Smooth muscle cell (in vitro differentiated cells): ENCODE results near the gene ATG4D. TPM values are rescaled to one million over a fixed set of nuclear protein-coding genes. Genes with fewer than 3 reads are reported as not detected.

Experiments used
- DNase-seq: peaks from one replicate; lab custom pipeline; 2025; ENCODE audit not compliant: unreplicated experiment; lab: John Stamatoyannopoulos, UW
- H2AFZ ChIP-seq: fragments of 200-600 bp; sonication (generic); 2 replicates; pipeline ENCODE4 v1.6.0; 2016; ENCODE audit warnings: antibody characterized with exemption, low read depth, mild to moderate bottlenecking
- H3F3A ChIP-seq: fragments of 200-600 bp; sonication (generic); 2 replicates; pipeline ENCODE4 v1.6.0; 2017; ENCODE audit warnings: antibody characterized with exemption, low read depth
- H3K27ac ChIP-seq: fragments of 200-600 bp; sonication (generic); 2 replicates; pipeline ENCODE4 v1.5.1; 2016; ENCODE audit warnings: low read depth, mild to moderate bottlenecking
- H3K27me3 ChIP-seq: fragments of 200-600 bp; sonication (generic); 2 replicates; pipeline ENCODE4 v1.6.1; 2016; ENCODE audit warnings: low read depth, mild to moderate bottlenecking
- H3K36me3 ChIP-seq: fragments of 200-600 bp; sonication (generic); 2 replicates; pipeline ENCODE4 v1.5.1; 2016; ENCODE audit warnings: low read depth
- H3K4me1 ChIP-seq: fragments of 200-600 bp; sonication (generic); 2 replicates; pipeline ENCODE4 v1.5.1; 2016; ENCODE audit warnings: low read depth
- H3K4me2 ChIP-seq: fragments of 200-600 bp; sonication (generic); 2 replicates; pipeline ENCODE4 v1.6.0; 2016; ENCODE audit warnings: mild to moderate bottlenecking
- H3K4me3 ChIP-seq: fragments of 200-600 bp; sonication (generic); 2 replicates; pipeline ENCODE4 v1.5.1; 2016; ENCODE audit warnings: mild to moderate bottlenecking
- H3K79me2 ChIP-seq: fragments of 200-600 bp; sonication (generic); 2 replicates; pipeline ENCODE4 v1.6.0; 2016; ENCODE audit warnings: low read depth, mild to moderate bottlenecking
- H3K9ac ChIP-seq: fragments of 200-600 bp; sonication (generic); 2 replicates; pipeline ENCODE4 v1.6.0; 2016; ENCODE audit warnings: low read depth
- H3K9me3 ChIP-seq: fragments of 200-600 bp; sonication (generic); replicated peaks from 2 replicates; pipeline ENCODE4 v1.5.1; 2016; ENCODE audit warnings: low read depth
- H4K20me1 ChIP-seq: fragments of 200-600 bp; sonication (generic); 2 replicates; pipeline ENCODE4 v1.6.0; 2016; ENCODE audit warnings: low read depth
- CTCF ChIP-seq: fragments of 200-600 bp; sonication (generic); IDR thresholded peaks from 2 replicates; pipeline ENCODE4 v1.5.1; 2017; ENCODE audit warnings: borderline replicate concordance, mild to moderate bottlenecking, antibody characterized with exemption; ENCODE audit not compliant: insufficient read depth, poor library complexity, severe bottlenecking
- WGBS: methylation state at CpG from one replicate; pipeline ENCODE4 v1.1.7; 2016; ENCODE audit warnings: low lambda C conversion rate; 5-methylcytosine and 5-hydroxymethylcytosine counted together
- microRNA counts: library from miRNA; unstranded; fragments of <30 nt; microRNA quantifications from one replicate; lab custom pipeline; 2016
- microRNA-seq: library from miRNA; unstranded; fragments of <30 nt; microRNA quantifications from one replicate; pipeline ENCODE4, GENCODE V29; 2016; ENCODE audit warnings: borderline number of aligned reads
- polyA plus RNA-seq: library from polyadenylated mRNA; unstranded; fragments of >200 nt; fragmentation: Nextera tagmentation; extraction: Ambion mirVana; gene quantifications from 2 replicates; pipeline ENCODE4 v1.2.1, GENCODE V29; 2016
- small RNA-seq: library from RNA; depleted of rRNA; stranded (forward); fragments of <200 nt; gene quantifications from one replicate; pipeline ENCODE3, GENCODE V24; 2014
- total RNA-seq: library from RNA; depleted of rRNA; stranded (reverse); fragments of >200 nt; gene quantifications from 2 replicates; pipeline ENCODE4 v1.2.3, GENCODE V29; 2014

Gene ATG4D
- total and polyA plus RNA-seq, 2 experiments from 2014 or later = 12.9 to 19.0 TPM

GRCh38 chr19:10602330-10603083 lies 58.8 kb downstream of the ATG4D start:
- peak overlapping the region; percentile 85 for H3K9ac ChIP-seq
- peak; percentile 66 for DNase-seq
- H3K27me3 ChIP-seq = no peaks in the 10 kb centered on the region
- no peaks in the 10 kb centered on the region for H3K36me3 ChIP-seq
- H3K27ac ChIP-seq = peak overlapping the region; percentile 49
- no peaks in the 10 kb centered on the region for H3K9me3 ChIP-seq
- H3K4me1 ChIP-seq = peaks cover 11% of the 10 kb centered on the region
- H2AFZ ChIP-seq = peak overlapping the region; percentile 98
- peaks cover 11% of the 10 kb centered on the region for H4K20me1 ChIP-seq
- H3K79me2 ChIP-seq = peaks cover 46% of the 10 kb centered on the region
- H3F3A ChIP-seq = peaks cover 2% of the 10 kb centered on the region
- peak overlapping the region; percentile 99 for H3K4me3 ChIP-seq
- no peak for TF ChIP-seq CTCF
- under 1% methylated on average over 21 of the region's 76 CpGs for WGBS
- H3K4me2 ChIP-seq = peak overlapping the region; percentile 98

MicroRNA genes within 50 kb of the gene (microRNA counts, 767-probe panel; counts per million panel counts)
- 183 counts per million for microRNA hsa-miR-1238 (lab: Ali Mortazavi, UCI)

Small RNAs within 50 kb of the gene (microRNA-seq; reads per million reads assigned to microRNA genes)
- gene MIR1238 = not detected

Small RNAs within 50 kb of the gene (small RNA-seq; reads per million reads assigned to genes)
- gene MIR1238 (not detected), gene RNU7-140P (not detected)

Other genes with a start within 250 kb of the ATG4D start
- gene ZGLP1, start 234.1 kb upstream of the ATG4D start, total RNA-seq = 2.9 TPM in 1 of 2 replicates, not detected in the other
- gene ZGLP1, start 234.1 kb upstream of the ATG4D start, polyA plus RNA-seq = 4.8 and 6.1 TPM in 2 replicates
- gene FDX2, start 227.9 kb upstream of the ATG4D start, total RNA-seq = 7.6 and 15.3 TPM in 2 replicates
- 39.1 and 46.0 TPM in 2 replicates for gene FDX2, start 227.9 kb upstream of the ATG4D start, polyA plus RNA-seq
- 8.3 and 18.3 TPM in 2 replicates for gene RAVER1, start 210.4 kb upstream of the ATG4D start, total RNA-seq
- 35.5 and 43.0 TPM in 2 replicates for gene RAVER1, start 210.4 kb upstream of the ATG4D start, polyA plus RNA-seq
- gene ICAM3, start 204.3 kb upstream of the ATG4D start, total RNA-seq = 4.5 and 6.5 TPM in 2 replicates
- 29.3 and 31.3 TPM in 2 replicates for gene ICAM3, start 204.3 kb upstream of the ATG4D start, polyA plus RNA-seq
- gene TYK2, start 163.3 kb upstream of the ATG4D start, total RNA-seq = 52.5 and 53.1 TPM in 2 replicates
- gene TYK2, start 163.3 kb upstream of the ATG4D start, polyA plus RNA-seq = 90.8 and 98.4 TPM in 2 replicates
- 98.4 and 103 TPM in 2 replicates for gene CDC37, start 140.4 kb upstream of the ATG4D start, total RNA-seq
- 186 and 198 TPM in 2 replicates for gene CDC37, start 140.4 kb upstream of the ATG4D start, polyA plus RNA-seq
- gene PDE4A, start 123.4 kb upstream of the ATG4D start, total RNA-seq = 2.7 and 3.3 TPM in 2 replicates
- 12.3 and 16.4 TPM in 2 replicates for gene PDE4A, start 123.4 kb upstream of the ATG4D start, polyA plus RNA-seq
- gene KEAP1, start 40.5 kb upstream of the ATG4D start, total RNA-seq = 24.9 and 39.3 TPM in 2 replicates
- 53.1 and 60.4 TPM in 2 replicates for gene KEAP1, start 40.5 kb upstream of the ATG4D start, polyA plus RNA-seq
- gene S1PR5, start 26.5 kb upstream of the ATG4D start, total RNA-seq = 5.3 and 6.3 TPM in 2 replicates
- 6.8 and 9.0 TPM in 2 replicates for gene S1PR5, start 26.5 kb upstream of the ATG4D start, polyA plus RNA-seq
- gene KRI1, start 22.1 kb downstream of the ATG4D start, total RNA-seq = 4.9 and 7.1 TPM in 2 replicates
- 10.1 and 18.0 TPM in 2 replicates for gene KRI1, start 22.1 kb downstream of the ATG4D start, polyA plus RNA-seq
- gene CDKN2D, start 25.1 kb downstream of the ATG4D start, total RNA-seq = 5.4 and 10.1 TPM in 2 replicates
- 22.2 and 25.3 TPM in 2 replicates for gene CDKN2D, start 25.1 kb downstream of the ATG4D start, polyA plus RNA-seq
- gene AP1M2, start 43.4 kb downstream of the ATG4D start, total RNA-seq = 19.8 and 37.1 TPM in 2 replicates
- 8.8 and 30.2 TPM in 2 replicates for gene AP1M2, start 43.4 kb downstream of the ATG4D start, polyA plus RNA-seq
- gene SLC44A2, start 81.6 kb downstream of the ATG4D start, total RNA-seq = 59.7 and 79.5 TPM in 2 replicates
- 123 and 156 TPM in 2 replicates for gene SLC44A2, start 81.6 kb downstream of the ATG4D start, polyA plus RNA-seq
- 78.0 and 125 TPM in 2 replicates for gene ILF3, start 110.4 kb downstream of the ATG4D start, total RNA-seq
- 108 and 118 TPM in 2 replicates for gene ILF3, start 110.4 kb downstream of the ATG4D start, polyA plus RNA-seq
- 13.3 and 16.0 TPM in 2 replicates for gene QTRT1, start 157.5 kb downstream of the ATG4D start, total RNA-seq
- 42.3 and 49.4 TPM in 2 replicates for gene QTRT1, start 157.5 kb downstream of the ATG4D start, polyA plus RNA-seq
- 46.4 and 65.1 TPM in 2 replicates for gene DNM2, start 174.2 kb downstream of the ATG4D start, total RNA-seq
- 93.2 and 111 TPM in 2 replicates for gene DNM2, start 174.2 kb downstream of the ATG4D start, polyA plus RNA-seq